Measurements from ENCODE around the gene ATAD5. TPM values are rescaled to one million over a fixed set of nuclear protein-coding genes. Genes with fewer than 3 reads are reported as not detected.

ATAD5 gene
- total and polyA plus RNA-seq, 2 of the 13 experiments (the other 11 are each of a cell fraction or from before 2014, with no cell fraction given): 1.8 to 10.7 TPM

DNA sequence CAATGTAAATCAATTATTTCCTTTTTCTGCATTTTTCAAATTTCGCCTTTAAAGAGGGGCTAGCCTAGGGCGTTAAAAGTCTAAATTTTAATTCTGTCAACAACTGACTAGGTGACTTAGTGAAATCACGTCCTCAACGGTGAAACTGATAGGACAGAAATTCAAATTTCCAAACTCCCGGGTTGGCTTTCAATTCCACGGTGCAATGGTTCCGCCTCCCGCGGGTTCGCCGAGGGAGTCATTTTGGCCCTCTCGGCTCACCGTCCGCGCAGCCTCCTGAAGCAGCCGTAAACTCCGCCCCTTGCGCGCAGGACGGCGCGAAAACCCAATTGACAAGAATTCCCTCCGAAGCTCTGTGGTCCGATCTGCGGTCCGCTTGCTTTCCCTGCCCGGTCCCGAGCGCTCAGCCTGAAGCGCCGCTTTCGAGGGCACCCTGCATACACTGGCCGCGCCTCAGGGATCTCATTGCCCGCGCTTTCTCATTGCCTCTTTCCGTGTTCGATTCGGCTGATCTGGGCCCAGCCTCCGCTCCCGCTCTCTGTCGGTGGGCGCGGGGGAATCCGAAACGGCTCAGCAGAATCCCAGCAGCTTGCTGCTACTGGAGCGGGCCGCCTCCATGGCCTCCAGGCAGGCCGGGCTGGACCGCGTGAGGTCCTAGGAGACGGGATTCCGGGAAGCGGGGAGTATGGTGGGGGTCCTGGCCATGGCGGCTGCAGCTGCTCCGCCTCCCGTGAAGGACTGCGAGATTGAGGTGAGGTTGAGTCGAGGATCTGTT, at the start of gene ATAD5 (continued):
- TF ChIP-seq FOXA3 (CRISPR knock-in tag; IDR thresholded peaks at IDR 0.05) (peak; percentile 77), ZMAT3 (CRISPR knock-in tag; conservative IDR thresholded peaks at IDR 0.05) (peak; percentile 75; the same call in 1 of the 2 replicates), NCOR1 (IDR thresholded peaks at IDR 0.05; ENCODE audit: borderline replicate concordance, low read length) (0 out of 2 replicates have a peak, but pooled peaks have one; percentile 35), ZNF17 (CRISPR knock-in tag; IDR thresholded peaks at IDR 0.05) (no peak), ZNF770 (CRISPR knock-in tag; IDR thresholded peaks at IDR 0.05) (no peak), NFE2L2 (IDR thresholded peaks at IDR 0.05; ENCODE audit: low read length) (no peak), ZNF678 (CRISPR knock-in tag; IDR thresholded peaks at IDR 0.05) (peak; percentile 71; the same call in 1 of the 2 replicates), RAD51 (IDR thresholded peaks at IDR 0.05; ENCODE audit: borderline replicate concordance) (no peak), RCOR2 (CRISPR knock-in tag; IDR thresholded peaks at IDR 0.05) (0 out of 2 replicates have a peak, but pooled peaks have one; percentile 18), NFYB (CRISPR knock-in tag; IDR thresholded peaks at IDR 0.05) (peak; percentile 57), ZFP36 (IDR thresholded peaks at IDR 0.05; ENCODE audit: borderline replicate concordance, low read depth, low read length, partially characterized antibody) (no peak), LCORL (IDR thresholded peaks at IDR 0.05) (no peak), LCORL (CRISPR knock-in tag; IDR thresholded peaks at IDR 0.05) (peak; percentile 81), POLR2AphosphoS2 (IDR thresholded peaks at IDR 0.05; ENCODE audit: low read depth, low read length) (no peak), SOX6 (IDR thresholded peaks at IDR 0.05) (no peak), SOX6 (CRISPR knock-in tag; IDR thresholded peaks at IDR 0.05) (peak; percentile 53; the same call in 1 of the 2 replicates), ZNF574 (CRISPR knock-in tag; IDR thresholded peaks at IDR 0.05) (peak; percentile 93), MIER2 (CRISPR knock-in tag; IDR thresholded peaks at IDR 0.05) (peak; percentile 42; the same call in 1 of the 2 replicates)
- TF ChIP-seq, protein P1, sequence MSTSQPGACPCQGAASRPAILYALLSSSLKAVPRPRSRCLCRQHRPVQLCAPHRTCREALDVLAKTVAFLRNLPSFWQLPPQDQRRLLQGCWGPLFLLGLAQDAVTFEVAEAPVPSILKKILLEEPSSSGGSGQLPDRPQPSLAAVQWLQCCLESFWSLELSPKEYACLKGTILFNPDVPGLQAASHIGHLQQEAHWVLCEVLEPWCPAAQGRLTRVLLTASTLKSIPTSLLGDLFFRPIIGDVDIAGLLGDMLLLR (CRISPR knock-in tag; IDR thresholded peaks at IDR 0.05): peak; percentile 74; the same call in 1 of the 2 replicates
- TF ChIP-seq, protein P2, sequence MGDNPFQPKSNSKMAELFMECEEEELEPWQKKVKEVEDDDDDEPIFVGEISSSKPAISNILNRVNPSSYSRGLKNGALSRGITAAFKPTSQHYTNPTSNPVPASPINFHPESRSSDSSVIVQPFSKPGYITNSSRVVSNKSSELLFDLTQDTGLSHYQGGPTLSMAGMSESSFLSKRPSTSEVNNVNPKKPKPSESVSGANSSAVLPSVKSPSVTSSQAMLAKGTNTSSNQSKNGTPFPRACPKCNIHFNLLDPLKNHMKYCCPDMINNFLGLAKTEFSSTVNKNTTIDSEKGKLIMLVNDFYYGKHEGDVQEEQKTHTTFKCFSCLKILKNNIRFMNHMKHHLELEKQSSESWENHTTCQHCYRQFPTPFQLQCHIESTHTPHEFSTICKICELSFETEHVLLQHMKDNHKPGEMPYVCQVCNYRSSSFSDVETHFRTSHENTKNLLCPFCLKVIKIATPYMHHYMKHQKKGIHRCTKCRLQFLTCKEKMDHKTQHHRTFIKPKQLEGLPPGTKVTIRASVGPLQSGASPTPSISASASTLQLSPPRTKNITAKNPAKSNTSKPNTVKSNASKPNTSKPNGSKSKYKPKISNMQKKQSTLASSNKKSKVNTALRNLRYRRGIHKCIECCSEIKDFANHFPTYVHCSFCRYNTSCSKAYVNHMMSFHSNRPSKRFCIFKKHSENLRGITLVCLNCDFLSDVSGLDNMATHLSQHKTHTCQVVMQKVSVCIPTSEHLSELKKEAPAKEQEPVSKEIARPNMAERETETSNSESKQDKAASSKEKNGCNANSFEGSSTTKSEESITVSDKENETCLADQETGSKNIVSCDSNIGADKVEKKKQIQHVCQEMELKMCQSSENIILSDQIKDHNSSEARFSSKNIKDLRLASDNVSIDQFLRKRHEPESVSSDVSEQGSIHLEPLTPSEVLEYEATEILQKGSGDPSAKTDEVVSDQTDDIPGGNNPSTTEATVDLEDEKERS (CRISPR knock-in tag; IDR thresholded peaks at IDR 0.05): 0 out of 2 replicates have a peak, but pooled peaks have one; percentile 43

Data from HepG2 (cell line).